ENCODE results near the gene LARGE1.

DNA sequence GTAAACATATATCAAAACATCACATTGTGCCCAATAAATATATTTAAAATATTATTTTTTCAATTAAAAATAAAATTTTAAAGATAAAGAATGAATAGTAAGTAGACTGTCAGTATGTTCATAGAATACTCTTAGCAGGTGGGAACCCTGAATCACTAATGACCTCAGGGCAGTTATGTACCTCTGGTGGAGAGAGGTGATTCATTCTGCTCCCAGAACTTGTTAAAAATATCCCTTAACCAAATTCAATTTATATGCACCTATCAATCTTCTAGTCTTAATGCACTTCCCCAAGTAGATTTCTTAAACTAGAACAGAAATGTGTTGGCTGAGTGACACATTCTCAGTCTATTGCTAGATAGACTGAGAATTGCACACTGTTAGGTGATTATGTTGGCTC is 678.2 kb downstream of the LARGE1 start:
- TF ChIP-seq, protein P1, sequence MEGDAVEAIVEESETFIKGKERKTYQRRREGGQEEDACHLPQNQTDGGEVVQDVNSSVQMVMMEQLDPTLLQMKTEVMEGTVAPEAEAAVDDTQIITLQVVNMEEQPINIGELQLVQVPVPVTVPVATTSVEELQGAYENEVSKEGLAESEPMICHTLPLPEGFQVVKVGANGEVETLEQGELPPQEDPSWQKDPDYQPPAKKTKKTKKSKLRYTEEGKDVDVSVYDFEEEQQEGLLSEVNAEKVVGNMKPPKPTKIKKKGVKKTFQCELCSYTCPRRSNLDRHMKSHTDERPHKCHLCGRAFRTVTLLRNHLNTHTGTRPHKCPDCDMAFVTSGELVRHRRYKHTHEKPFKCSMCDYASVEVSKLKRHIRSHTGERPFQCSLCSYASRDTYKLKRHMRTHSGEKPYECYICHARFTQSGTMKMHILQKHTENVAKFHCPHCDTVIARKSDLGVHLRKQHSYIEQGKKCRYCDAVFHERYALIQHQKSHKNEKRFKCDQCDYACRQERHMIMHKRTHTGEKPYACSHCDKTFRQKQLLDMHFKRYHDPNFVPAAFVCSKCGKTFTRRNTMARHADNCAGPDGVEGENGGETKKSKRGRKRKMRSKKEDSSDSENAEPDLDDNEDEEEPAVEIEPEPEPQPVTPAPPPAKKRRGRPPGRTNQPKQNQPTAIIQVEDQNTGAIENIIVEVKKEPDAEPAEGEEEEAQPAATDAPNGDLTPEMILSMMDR (IDR thresholded peaks at IDR 0.05): no peak
- TF ChIP-seq POLR2A (IDR thresholded peaks at IDR 0.05): no peak

Data from body of pancreas (tissue), 4 donors.